ENCODE data around the gene CABCOCO1. TPM values are rescaled to one million over a fixed set of nuclear protein-coding genes. Genes with fewer than 3 reads are reported as not detected.

CABCOCO1 gene
- total and polyA plus RNA-seq, 2 donors = 0.14 to 0.43 TPM

DNA sequence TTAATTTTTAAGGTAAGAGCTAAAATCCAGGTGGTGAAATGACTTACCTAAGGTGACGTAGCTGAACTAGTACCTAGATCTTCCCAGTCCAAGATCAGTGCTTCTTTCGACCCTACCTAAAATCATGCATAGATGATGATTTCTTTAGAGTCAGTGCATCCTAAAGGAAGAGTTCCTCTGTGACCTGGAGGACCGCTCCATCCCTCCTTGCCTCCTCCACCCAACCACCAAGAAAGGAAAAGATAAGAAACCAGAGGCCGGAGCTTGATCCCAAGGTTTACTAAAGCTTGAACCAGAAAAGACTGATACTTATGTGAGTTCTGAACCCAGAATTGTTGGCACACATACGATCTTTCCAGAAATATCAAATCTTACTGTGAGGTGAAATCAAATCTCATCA, 101.8 kb downstream of the CABCOCO1 start:
- no peak overlapping the region for H3K4me3 ChIP-seq (ENCODE audit: low read length in 2 of 2)
- no peak for DNase-seq (ENCODE audit: low read depth in 6 of 9, low spot score in 9 of 9)
- no peak overlapping the region for H3K27ac ChIP-seq (ENCODE audit: low read depth in 1 of 2, low read length in 1 of 2)
- H3K9me3 ChIP-seq (ENCODE audit: control insufficient read depth in 2 of 2, insufficient read depth in 1 of 2, low read length in 1 of 2) = no peaks in the 10 kb centered on the region
- H3K27me3 ChIP-seq (ENCODE audit: control insufficient read depth in 2 of 2, insufficient read depth in 1 of 2, low read length in 1 of 2) = no peaks in the 10 kb centered on the region
- no peaks in the 10 kb centered on the region for H3K36me3 ChIP-seq (ENCODE audit: control insufficient read depth in 2 of 2, insufficient read depth in 2 of 2, low read length in 1 of 2)
- WGBS = 88% methylated on average over 5 of the region's 5 CpGs
- H3K4me1 ChIP-seq (ENCODE audit: control insufficient read depth in 2 of 2, insufficient read depth in 2 of 2, low read length in 2 of 2) = peaks cover 5 to 7% of the 10 kb centered on the region in 2 donors

DNA sequence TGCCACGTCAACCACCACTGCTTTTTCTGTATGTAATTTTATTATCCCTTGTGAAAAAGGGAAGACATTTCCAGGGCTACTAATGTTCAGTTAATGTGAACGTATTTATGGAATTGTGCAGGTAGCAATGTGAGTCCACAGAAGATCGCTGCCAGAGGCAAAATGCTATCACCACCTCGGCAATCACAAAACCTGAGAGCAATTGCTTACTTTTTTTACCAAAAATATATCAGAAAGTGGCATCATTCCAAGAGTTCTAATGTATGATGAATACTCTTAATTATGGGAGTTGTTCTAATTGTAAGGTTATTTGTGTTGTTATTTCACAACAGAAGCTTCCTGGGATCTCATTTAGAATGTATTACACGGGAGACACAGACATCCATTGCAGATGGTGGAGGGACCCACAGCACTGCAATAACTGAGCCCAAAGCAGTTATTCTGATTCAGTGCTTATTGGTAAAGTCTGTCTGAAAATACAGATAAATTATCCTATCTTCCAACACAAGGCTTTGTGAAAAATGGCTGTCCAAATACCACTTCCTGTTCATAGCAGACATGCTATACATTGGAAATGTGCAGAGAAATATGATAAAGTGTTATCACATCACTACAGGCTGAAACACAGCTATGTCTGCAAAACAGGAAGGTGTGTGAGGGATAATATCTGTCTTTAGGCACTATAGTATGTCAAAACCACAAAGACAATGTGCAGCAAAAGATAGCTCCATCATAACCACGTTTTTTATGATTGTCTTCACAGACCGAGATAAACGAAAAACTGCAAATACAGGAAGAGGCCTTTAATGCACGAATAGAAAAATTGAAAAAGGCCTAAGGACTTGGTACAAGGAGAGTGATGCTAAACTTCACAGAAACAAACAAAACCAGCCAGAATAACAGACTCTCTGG, 102.7 kb downstream of the CABCOCO1 start:
- Histone ChIP-seq H3K4me3 (ENCODE audit: low read length in 2 of 2) (no peak overlapping the region), H3K4me1 (ENCODE audit: control insufficient read depth in 2 of 2, insufficient read depth in 2 of 2, low read length in 2 of 2) (peaks cover 5 to 7% of the 10 kb centered on the region in 2 donors), H3K9me3 (ENCODE audit: control insufficient read depth in 2 of 2, insufficient read depth in 1 of 2, low read length in 1 of 2) (no peaks in the 10 kb centered on the region), H3K36me3 (ENCODE audit: control insufficient read depth in 2 of 2, insufficient read depth in 2 of 2, low read length in 1 of 2) (no peaks in the 10 kb centered on the region), H3K27ac (ENCODE audit: low read depth in 1 of 2, low read length in 1 of 2) (peak overlapping the region; percentile 71 to 84), H3K27me3 (ENCODE audit: control insufficient read depth in 2 of 2, insufficient read depth in 1 of 2, low read length in 1 of 2) (no peaks in the 10 kb centered on the region)
- peak in 5 of 9 donors; percentile 30 to 77 (median 54) for DNase-seq (ENCODE audit: low read depth in 6 of 9, low spot score in 9 of 9)
- 32% methylated on average over 9 of the region's 9 CpGs for WGBS

DNA sequence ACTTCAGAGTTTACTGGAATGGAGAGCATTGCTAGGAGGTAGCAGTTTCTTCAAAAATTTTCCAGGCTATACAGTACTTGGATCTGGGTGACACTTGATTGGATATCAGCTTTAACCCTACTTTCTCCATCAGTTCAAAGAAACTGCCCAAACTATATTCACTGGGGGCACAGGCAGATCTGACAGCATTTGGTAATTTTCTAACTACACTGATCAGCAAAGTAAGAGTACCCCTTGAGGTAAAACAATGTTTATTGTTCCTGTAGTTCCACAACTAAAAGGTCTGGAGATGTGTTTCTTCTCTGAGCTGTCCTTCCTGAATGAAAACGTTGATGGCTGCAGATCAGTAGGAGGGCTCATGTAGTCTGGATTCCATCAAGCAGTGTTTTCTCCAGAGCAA, 104.2 kb downstream of the CABCOCO1 start:
- 60% methylated on average over 1 of the region's 1 CpG for WGBS
- Histone ChIP-seq H3K9me3 (ENCODE audit: control insufficient read depth in 2 of 2, insufficient read depth in 1 of 2, low read length in 1 of 2) (no peaks in the 10 kb centered on the region), H3K4me3 (ENCODE audit: low read length in 2 of 2) (no peak overlapping the region), H3K4me1 (ENCODE audit: control insufficient read depth in 2 of 2, insufficient read depth in 2 of 2, low read length in 2 of 2) (peaks cover 5 to 7% of the 10 kb centered on the region in 2 donors), H3K27ac (ENCODE audit: low read depth in 1 of 2, low read length in 1 of 2) (no peak overlapping the region), H3K36me3 (ENCODE audit: control insufficient read depth in 2 of 2, insufficient read depth in 2 of 2, low read length in 1 of 2) (no peaks in the 10 kb centered on the region), H3K27me3 (ENCODE audit: control insufficient read depth in 2 of 2, insufficient read depth in 1 of 2, low read length in 1 of 2) (no peaks in the 10 kb centered on the region)
- DNase-seq (ENCODE audit: low read depth in 6 of 9, low spot score in 9 of 9) = no peak

GRCh38 chr10:61774031-61774430, 111.3 kb downstream of the CABCOCO1 start:
- no peaks in the 10 kb centered on the region for H3K9me3 ChIP-seq (ENCODE audit: control insufficient read depth in 2 of 2, insufficient read depth in 1 of 2, low read length in 1 of 2)
- H3K4me3 ChIP-seq (ENCODE audit: low read length in 2 of 2) = no peak overlapping the region
- no peaks in the 10 kb centered on the region for H3K27me3 ChIP-seq (ENCODE audit: control insufficient read depth in 2 of 2, insufficient read depth in 1 of 2, low read length in 1 of 2)
- H3K27ac ChIP-seq (ENCODE audit: low read depth in 1 of 2, low read length in 1 of 2) = no peak overlapping the region
- no peak for DNase-seq (ENCODE audit: low read depth in 6 of 9, low spot score in 9 of 9)
- 97% methylated on average over 3 of the region's 3 CpGs for WGBS
- H3K36me3 ChIP-seq (ENCODE audit: control insufficient read depth in 2 of 2, insufficient read depth in 2 of 2, low read length in 1 of 2) = no peaks in the 10 kb centered on the region
- no peaks in the 10 kb centered on the region for H3K4me1 ChIP-seq (ENCODE audit: control insufficient read depth in 2 of 2, insufficient read depth in 2 of 2, low read length in 2 of 2)

DNA sequence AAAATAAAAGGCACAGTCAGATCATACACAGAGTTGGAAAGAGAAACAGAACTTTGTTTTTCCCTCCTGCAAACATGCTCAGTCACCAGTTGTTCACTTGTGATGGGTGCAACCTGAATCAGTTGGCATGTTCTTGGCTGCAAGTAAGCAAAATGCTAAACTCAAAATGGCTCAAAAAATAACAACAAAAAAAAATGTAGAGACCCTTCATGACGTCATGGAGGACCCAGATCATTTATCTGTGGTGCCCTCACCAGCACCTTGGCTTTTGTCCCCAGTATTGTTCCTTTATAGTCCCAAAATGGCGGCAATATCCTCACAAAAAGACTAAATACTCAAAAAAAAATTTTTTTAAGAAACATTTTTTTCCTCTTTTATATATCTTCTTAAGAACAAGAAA, 112.4 kb downstream of the CABCOCO1 start:
- no peaks in the 10 kb centered on the region for H3K27me3 ChIP-seq (ENCODE audit: control insufficient read depth in 2 of 2, insufficient read depth in 1 of 2, low read length in 1 of 2)
- H3K4me1 ChIP-seq (ENCODE audit: control insufficient read depth in 2 of 2, insufficient read depth in 2 of 2, low read length in 2 of 2) = no peaks in the 10 kb centered on the region
- no peak overlapping the region for H3K27ac ChIP-seq (ENCODE audit: low read depth in 1 of 2, low read length in 1 of 2)
- WGBS = 74% methylated on average over 2 of the region's 2 CpGs
- DNase-seq (ENCODE audit: low read depth in 6 of 9, low spot score in 9 of 9) = no peak
- H3K36me3 ChIP-seq (ENCODE audit: control insufficient read depth in 2 of 2, insufficient read depth in 2 of 2, low read length in 1 of 2) = no peaks in the 10 kb centered on the region
- no peaks in the 10 kb centered on the region for H3K9me3 ChIP-seq (ENCODE audit: control insufficient read depth in 2 of 2, insufficient read depth in 1 of 2, low read length in 1 of 2)
- no peak overlapping the region for H3K4me3 ChIP-seq (ENCODE audit: low read length in 2 of 2)

- H3K9me3 ChIP-seq (ENCODE audit: control insufficient read depth in 2 of 2, insufficient read depth in 1 of 2, low read length in 1 of 2) = no peaks in the 10 kb centered on the region
- 82% methylated on average over 7 of the region's 7 CpGs for WGBS
- H3K36me3 ChIP-seq (ENCODE audit: control insufficient read depth in 2 of 2, insufficient read depth in 2 of 2, low read length in 1 of 2) = no peaks in the 10 kb centered on the region
- DNase-seq (ENCODE audit: low read depth in 6 of 9, low spot score in 9 of 9) = no peak
- H3K27ac ChIP-seq (ENCODE audit: low read depth in 1 of 2, low read length in 1 of 2) = no peak overlapping the region
- no peak overlapping the region for H3K4me3 ChIP-seq (ENCODE audit: low read length in 2 of 2)
- H3K4me1 ChIP-seq (ENCODE audit: control insufficient read depth in 2 of 2, insufficient read depth in 2 of 2, low read length in 2 of 2) = no peaks in the 10 kb centered on the region
- H3K27me3 ChIP-seq (ENCODE audit: control insufficient read depth in 2 of 2, insufficient read depth in 1 of 2, low read length in 1 of 2) = no peaks in the 10 kb centered on the region
These were observed 114.0 kb downstream of the CABCOCO1 start for GRCh38 chr10:61776615-61777266.

GRCh38 chr10:61778137-61778536, 115.4 kb downstream of the CABCOCO1 start:
- Histone ChIP-seq H3K4me1 (ENCODE audit: control insufficient read depth in 2 of 2, insufficient read depth in 2 of 2, low read length in 2 of 2) (no peaks in the 10 kb centered on the region), H3K4me3 (ENCODE audit: low read length in 2 of 2) (no peak overlapping the region), H3K36me3 (ENCODE audit: control insufficient read depth in 2 of 2, insufficient read depth in 2 of 2, low read length in 1 of 2) (no peaks in the 10 kb centered on the region), H3K9me3 (ENCODE audit: control insufficient read depth in 2 of 2, insufficient read depth in 1 of 2, low read length in 1 of 2) (no peaks in the 10 kb centered on the region), H3K27me3 (ENCODE audit: control insufficient read depth in 2 of 2, insufficient read depth in 1 of 2, low read length in 1 of 2) (no peaks in the 10 kb centered on the region), H3K27ac (ENCODE audit: low read depth in 1 of 2, low read length in 1 of 2) (no peak overlapping the region)
- DNase-seq (ENCODE audit: low read depth in 6 of 9, low spot score in 9 of 9) = no peak

DNA sequence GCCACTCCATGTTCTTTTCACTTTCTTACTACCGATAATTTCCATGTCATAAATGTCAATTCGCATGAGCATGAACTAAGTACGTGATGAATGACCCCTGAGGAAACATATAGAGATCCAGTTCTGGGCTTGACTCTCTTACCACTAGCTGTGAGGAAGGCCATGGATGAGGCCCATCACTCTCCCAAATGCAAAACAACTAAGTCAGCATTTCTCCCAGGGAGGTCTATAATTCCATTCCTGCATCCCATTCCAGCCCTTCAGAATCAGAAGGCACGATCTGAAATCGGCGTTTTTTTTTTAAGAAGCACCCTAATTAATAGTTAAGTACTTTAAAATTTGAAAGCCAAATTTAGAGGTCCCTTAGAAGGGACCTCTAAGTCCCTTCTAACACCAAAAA, 116.5 kb downstream of the CABCOCO1 start:
- Histone ChIP-seq H3K27ac (ENCODE audit: low read depth in 1 of 2, low read length in 1 of 2) (no peak overlapping the region), H3K9me3 (ENCODE audit: control insufficient read depth in 2 of 2, insufficient read depth in 1 of 2, low read length in 1 of 2) (no peaks in the 10 kb centered on the region), H3K4me3 (ENCODE audit: low read length in 2 of 2) (no peak overlapping the region), H3K36me3 (ENCODE audit: control insufficient read depth in 2 of 2, insufficient read depth in 2 of 2, low read length in 1 of 2) (no peaks in the 10 kb centered on the region), H3K27me3 (ENCODE audit: control insufficient read depth in 2 of 2, insufficient read depth in 1 of 2, low read length in 1 of 2) (no peaks in the 10 kb centered on the region), H3K4me1 (ENCODE audit: control insufficient read depth in 2 of 2, insufficient read depth in 2 of 2, low read length in 2 of 2) (no peaks in the 10 kb centered on the region)
- WGBS = 97% methylated on average over 6 of the region's 6 CpGs
- no peak for DNase-seq (ENCODE audit: low read depth in 6 of 9, low spot score in 9 of 9)

GRCh38 chr10:61779950-61780659, 117.4 kb downstream of the CABCOCO1 start:
- H3K27ac ChIP-seq (ENCODE audit: low read depth in 1 of 2, low read length in 1 of 2) = no peak overlapping the region
- H3K27me3 ChIP-seq (ENCODE audit: control insufficient read depth in 2 of 2, insufficient read depth in 1 of 2, low read length in 1 of 2) = no peaks in the 10 kb centered on the region
- no peaks in the 10 kb centered on the region for H3K9me3 ChIP-seq (ENCODE audit: control insufficient read depth in 2 of 2, insufficient read depth in 1 of 2, low read length in 1 of 2)
- no peaks in the 10 kb centered on the region for H3K36me3 ChIP-seq (ENCODE audit: control insufficient read depth in 2 of 2, insufficient read depth in 2 of 2, low read length in 1 of 2)
- H3K4me1 ChIP-seq (ENCODE audit: control insufficient read depth in 2 of 2, insufficient read depth in 2 of 2, low read length in 2 of 2) = no peaks in the 10 kb centered on the region
- WGBS = 45% methylated on average over 9 of the region's 9 CpGs
- peak in 1 of 9 donors; percentile 32 for DNase-seq (ENCODE audit: low read depth in 6 of 9, low spot score in 9 of 9)
- H3K4me3 ChIP-seq (ENCODE audit: low read length in 2 of 2) = no peak overlapping the region
